Measurements from ENCODE around the gene HSPA9.

- no peak for TF ChIP-seq CTCF (IDR thresholded peaks at IDR 0.05)
- TF ChIP-seq POLR2A (IDR thresholded peaks at IDR 0.05), result no peak
- no peak for TF ChIP-seq EP300 (IDR thresholded peaks at IDR 0.05)
- no peak for TF ChIP-seq POLR2AphosphoS5 (IDR thresholded peaks at IDR 0.05)
These were observed 47.0 kb downstream of the HSPA9 start for GRCh38 chr5:138528208-138528607.
